Measurements from ENCODE around the gene BICDL1. TPM values are rescaled to one million over a fixed set of nuclear protein-coding genes. Genes with fewer than 3 reads are reported as not detected.

BICDL1 gene
- polyA plus RNA-seq, 1 experiment = 0.02 TPM

DNA sequence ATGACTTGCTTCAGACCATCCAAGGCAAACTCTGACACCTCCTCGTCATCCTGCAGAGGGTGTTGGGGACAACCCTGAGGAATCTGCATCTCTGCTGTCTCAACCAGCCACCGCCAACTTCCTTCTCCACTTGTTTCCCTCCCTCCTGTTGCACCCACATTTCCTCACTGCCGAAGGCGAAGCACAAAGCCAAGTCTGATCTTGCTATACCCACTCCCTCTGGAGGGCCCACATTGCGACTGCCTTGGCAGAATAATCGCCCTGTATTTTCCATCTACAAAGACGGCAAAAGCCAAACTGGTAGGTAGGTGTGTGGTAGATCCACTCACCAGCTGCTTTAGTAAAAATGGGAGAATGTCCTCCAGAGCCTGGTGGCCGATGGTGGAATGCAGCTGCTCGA, 149.3 kb downstream of the BICDL1 start:
- CTCF ChIA-PET = no interaction called here
- POLR2A ChIA-PET = no interaction called here
- H3K4me3 ChIP-seq (ENCODE audit: low read depth, low read length) = no peak overlapping the region
- H3K27me3 ChIP-seq (ENCODE audit: control insufficient read depth, insufficient read depth, low read length) = no peaks in the 10 kb centered on the region
- TF ChIP-seq, protein P1, sequence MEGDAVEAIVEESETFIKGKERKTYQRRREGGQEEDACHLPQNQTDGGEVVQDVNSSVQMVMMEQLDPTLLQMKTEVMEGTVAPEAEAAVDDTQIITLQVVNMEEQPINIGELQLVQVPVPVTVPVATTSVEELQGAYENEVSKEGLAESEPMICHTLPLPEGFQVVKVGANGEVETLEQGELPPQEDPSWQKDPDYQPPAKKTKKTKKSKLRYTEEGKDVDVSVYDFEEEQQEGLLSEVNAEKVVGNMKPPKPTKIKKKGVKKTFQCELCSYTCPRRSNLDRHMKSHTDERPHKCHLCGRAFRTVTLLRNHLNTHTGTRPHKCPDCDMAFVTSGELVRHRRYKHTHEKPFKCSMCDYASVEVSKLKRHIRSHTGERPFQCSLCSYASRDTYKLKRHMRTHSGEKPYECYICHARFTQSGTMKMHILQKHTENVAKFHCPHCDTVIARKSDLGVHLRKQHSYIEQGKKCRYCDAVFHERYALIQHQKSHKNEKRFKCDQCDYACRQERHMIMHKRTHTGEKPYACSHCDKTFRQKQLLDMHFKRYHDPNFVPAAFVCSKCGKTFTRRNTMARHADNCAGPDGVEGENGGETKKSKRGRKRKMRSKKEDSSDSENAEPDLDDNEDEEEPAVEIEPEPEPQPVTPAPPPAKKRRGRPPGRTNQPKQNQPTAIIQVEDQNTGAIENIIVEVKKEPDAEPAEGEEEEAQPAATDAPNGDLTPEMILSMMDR (IDR thresholded peaks at IDR 0.05; ENCODE audit: insufficient read depth, low read depth, low read length) = no peak
- no peak for DNase-seq (ENCODE audit: low read depth)
- peaks cover 59% of the 10 kb centered on the region for H3K36me3 ChIP-seq (ENCODE audit: control insufficient read depth, insufficient read depth, low read length)

DNA sequence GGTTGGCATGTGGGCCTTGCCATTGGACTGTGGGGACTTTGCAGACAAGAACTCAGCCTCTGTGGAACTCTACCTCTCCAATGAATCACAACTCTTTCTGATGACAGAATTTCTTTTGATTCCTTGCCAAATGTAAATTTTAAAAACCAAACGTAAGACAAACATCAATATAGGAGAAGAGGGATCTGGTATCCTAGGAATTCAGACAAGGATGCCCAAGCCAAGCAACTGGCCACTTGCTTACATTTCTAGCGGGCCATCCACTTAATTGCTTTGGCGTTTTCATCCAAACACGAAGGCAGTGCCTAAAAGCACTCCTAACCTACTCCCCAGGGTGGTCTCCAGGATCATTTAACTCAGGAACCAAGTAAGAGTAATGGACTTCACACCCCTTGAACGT, 150.9 kb downstream of the BICDL1 start:
- CTCF ChIA-PET = no interaction called here
- POLR2A ChIA-PET = no interaction called here
- TF ChIP-seq, protein P1 (IDR thresholded peaks at IDR 0.05; ENCODE audit: insufficient read depth, low read depth, low read length) = no peak
- no peak for DNase-seq (ENCODE audit: low read depth)
- Histone ChIP-seq H3K27me3 (ENCODE audit: control insufficient read depth, insufficient read depth, low read length) (no peaks in the 10 kb centered on the region), H3K36me3 (ENCODE audit: control insufficient read depth, insufficient read depth, low read length) (peaks cover 61% of the 10 kb centered on the region), H3K4me3 (ENCODE audit: low read depth, low read length) (no peak overlapping the region)

DNA sequence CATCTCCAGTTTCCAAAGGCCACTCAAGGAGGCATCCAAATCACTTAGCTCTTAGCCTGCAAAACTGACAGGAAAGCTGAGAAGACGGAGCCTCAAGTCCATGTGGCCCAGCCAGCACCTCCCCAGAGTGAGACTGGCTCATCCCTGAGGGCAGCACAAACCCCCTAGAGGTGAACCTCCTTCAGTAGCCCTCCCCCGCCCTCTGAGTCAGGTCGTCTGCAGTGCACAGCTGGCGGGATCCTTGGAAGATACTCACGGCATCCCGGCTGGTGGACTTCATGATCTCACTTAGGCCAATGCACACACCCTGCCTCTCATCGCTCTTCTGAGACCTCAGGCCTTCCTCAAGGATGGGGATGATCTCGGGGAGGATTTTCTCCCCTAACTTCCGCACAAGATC, 151.6 kb downstream of the BICDL1 start:
- POLR2A ChIA-PET = no interaction called here

DNA sequence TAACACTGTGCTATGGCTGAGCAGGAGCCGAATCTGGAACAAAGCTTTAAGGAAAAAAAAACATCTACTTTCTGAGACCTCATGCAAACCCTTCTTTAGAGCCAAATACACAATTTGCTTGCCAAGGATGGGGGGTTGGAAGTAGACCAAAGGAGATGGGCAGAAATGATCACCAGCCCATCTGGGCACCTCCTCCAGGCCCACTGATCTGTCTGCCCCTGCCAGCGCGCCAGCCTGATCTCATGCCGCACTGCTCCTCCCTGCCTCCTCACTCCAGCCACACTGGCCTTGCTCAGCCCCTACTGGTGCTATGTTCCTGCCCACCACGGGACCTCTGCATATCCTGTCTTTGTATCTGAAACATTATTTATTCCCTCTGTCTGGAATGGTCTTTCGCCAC, 152.3 kb downstream of the BICDL1 start:
- ChIA-PET POLR2A (no interaction called here), CTCF (no interaction called here)
- peaks cover 62% of the 10 kb centered on the region for H3K36me3 ChIP-seq (ENCODE audit: control insufficient read depth, insufficient read depth, low read length)
- no peak for DNase-seq (ENCODE audit: low read depth)
- H3K27me3 ChIP-seq (ENCODE audit: control insufficient read depth, insufficient read depth, low read length) = no peaks in the 10 kb centered on the region
- H3K4me3 ChIP-seq (ENCODE audit: low read depth, low read length) = no peak overlapping the region
- TF ChIP-seq, protein P1 (IDR thresholded peaks at IDR 0.05; ENCODE audit: insufficient read depth, low read depth, low read length) = no peak

More for the DNA sequence above, 151.6 kb downstream of the BICDL1 start:
- Histone ChIP-seq H3K27me3 (ENCODE audit: control insufficient read depth, insufficient read depth, low read length) (no peaks in the 10 kb centered on the region), H3K4me3 (ENCODE audit: low read depth, low read length) (no peak overlapping the region), H3K36me3 (ENCODE audit: control insufficient read depth, insufficient read depth, low read length) (peaks cover 65% of the 10 kb centered on the region)
- no peak for DNase-seq (ENCODE audit: low read depth)
- TF ChIP-seq, protein P1 (IDR thresholded peaks at IDR 0.05; ENCODE audit: insufficient read depth, low read depth, low read length) = no peak
- CTCF ChIA-PET = no interaction called here

DNA sequence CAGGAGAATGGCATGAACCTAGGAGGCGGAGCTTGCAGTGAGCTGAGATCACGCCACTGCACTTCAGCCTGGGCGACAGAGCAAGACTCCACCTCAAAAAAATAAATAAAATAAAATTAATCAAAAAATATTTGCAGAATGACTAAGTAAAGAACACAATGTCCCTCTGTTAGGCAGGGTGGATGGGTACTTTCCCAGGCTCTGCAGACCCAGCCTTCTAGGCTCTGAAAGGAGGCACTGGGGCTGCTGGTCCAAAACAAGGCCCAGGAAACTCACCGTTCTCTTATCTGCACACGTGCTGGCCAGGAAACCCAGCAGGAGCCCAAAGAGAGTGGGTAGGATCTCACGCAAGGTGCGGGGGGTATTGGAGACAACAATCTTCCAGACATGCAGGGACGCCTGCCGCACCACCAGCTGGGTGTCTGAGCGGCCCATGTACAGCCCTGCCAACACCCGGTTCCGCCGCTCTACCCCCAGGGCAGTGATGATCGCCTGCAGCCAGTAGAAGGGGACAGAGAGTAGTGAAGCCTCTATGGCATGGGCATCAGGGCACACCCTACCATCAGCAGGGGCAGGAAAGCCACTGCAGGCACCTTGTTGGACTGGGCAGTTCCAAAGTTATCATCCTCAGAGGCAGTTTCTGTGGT, 153.3 kb downstream of the BICDL1 start:
- Histone ChIP-seq H3K36me3 (ENCODE audit: control insufficient read depth, insufficient read depth, low read length) (peaks cover 62% of the 10 kb centered on the region), H3K4me3 (ENCODE audit: low read depth, low read length) (no peak overlapping the region), H3K27me3 (ENCODE audit: control insufficient read depth, insufficient read depth, low read length) (no peaks in the 10 kb centered on the region)
- no peak for DNase-seq (ENCODE audit: low read depth)
- TF ChIP-seq, protein P1 (IDR thresholded peaks at IDR 0.05; ENCODE audit: insufficient read depth, low read depth, low read length) = no peak
- POLR2A ChIA-PET = no interaction called here
- CTCF ChIA-PET = no interaction called here

Small RNA genes lying within 50 kb of the gene (small RNA-seq; reads per million reads assigned to genes)
- gene AC004812.1 (ENCODE audit: insufficient read length, low read depth, low replicate concordance) = not detected

Other genes starting within 250 kb of the BICDL1 start
- 12.8 and 14.5 TPM in 2 replicates for gene CIT, start 111.9 kb upstream of the BICDL1 start, polyA plus RNA-seq (2011; rRNA removed)
- gene RAB35, start 127.5 kb downstream of the BICDL1 start, polyA plus RNA-seq (2011; rRNA removed) = 41.0 and 50.3 TPM in 2 replicates
- 33.7 and 59.7 TPM in 2 replicates for gene GCN1, start 205.5 kb downstream of the BICDL1 start, polyA plus RNA-seq (2011; rRNA removed)
- gene RPLP0, start 211.9 kb downstream of the BICDL1 start, polyA plus RNA-seq (2011; rRNA removed) = 5,978 and 8,955 TPM in 2 replicates